Adrenal gland (tissue), 12 donors: ENCODE results near the gene TMEM45B. TPM values are rescaled to one million over a fixed set of nuclear protein-coding genes. Genes with fewer than 3 reads are reported as not detected.
"Not testable (repeated sequence)": the region's sequence is repeated elsewhere in the genome, so short reads cannot be mapped to it uniquely, and the experiment has no call there.

Source experiments
- DNase-seq, 7 donors: peaks; one replicate each; pipeline ENCODE4 v3.0.0-alpha.2; 2019 to 2020
- H3K27ac ChIP-seq, 5 donors: fragments of 200-600 bp; sonication (generic) in 4 of 5; 1 replicate in 3 of 5; 2 replicates in 2 of 5; pipeline versions ENCODE4 v1.5.1 to v1.8.0; 2016 to 2020; ENCODE audit warnings: mild to moderate bottlenecking in 1 of 5
- H3K27me3 ChIP-seq: fragments of 200-600 bp; 2 replicates; pipeline ENCODE4 v1.8.0; 2021
- H3K36me3 ChIP-seq, 2 donors: fragments of 200-600 bp; replicated peaks in 1 of 2; 1 replicate in 1 of 2; 2 replicates in 1 of 2; pipeline versions ENCODE4 v1.5.1 to v1.8.0; 2018 to 2022
- H3K4me1 ChIP-seq, 2 donors: fragments of 200-600 bp; replicated peaks in 1 of 2; 1 replicate in 1 of 2; 2 replicates in 1 of 2; pipeline versions ENCODE4 v1.5.1 to v1.8.0; 2018 to 2021
- H3K4me3 ChIP-seq, 4 donors: fragments of 200-600 bp; sonication (generic) in 3 of 4; one replicate each; pipeline ENCODE4 v1.5.1; 2016 to 2018
- H3K9me3 ChIP-seq, 3 donors: fragments of 200-600 bp; sonication (generic) in 1 of 3; replicated peaks in 1 of 3; 1 replicate in 2 of 3; 2 replicates in 1 of 3; pipeline versions ENCODE4 v1.5.1 to v1.8.0; 2016 to 2021
- CTCF ChIP-seq, 6 experiments: fragments of 450-650 bp in 4 of 6; fragments of 200-600 bp in 2 of 6; sonication (generic) in 1 of 6; IDR thresholded peaks; 1 replicate in 5 of 6; 2 replicates in 1 of 6; pipeline versions ENCODE4 v1.5.1 to v1.8.0; 2016 to 2021; ENCODE audit warnings: antibody characterized with exemption in 6 of 6, mild to moderate bottlenecking in 2 of 6, moderate library complexity in 1 of 6
- POLR2A ChIP-seq, 2 donors: fragments of 450-650 bp; IDR thresholded peaks; one replicate each; pipeline ENCODE4 v1.6.1; 2017; ENCODE audit warnings: antibody characterized with exemption in 2 of 2, mild to moderate bottlenecking in 2 of 2, moderate library complexity in 1 of 2
- WGBS, 4 donors: extraction: QIAGEN DNeasy Blood & Tissue Kit in 2 of 4; methylation state at CpG; one replicate each; pipeline versions ENCODE4 v1.1.5 to v1.1.7; 2013 to 2017; 5-methylcytosine and 5-hydroxymethylcytosine counted together
- intact Hi-C, 2 donors: fragments of 100-400 bp; cut with DNase I; formaldehyde crosslinking; loops; one replicate each; pipeline versions ENCODE4 v1.14.1 to v1.15.0; 2022 to 2023
- polyA plus RNA-seq, 3 donors: library from polyadenylated mRNA; stranded (reverse); fragments of 200-250 nt in 2 of 3; fragments of 350-450 nt in 1 of 3; fragmentation: Illumina TruSeq in 1 of 3; extraction: RNeasy Lipid Tissue Mini Kit (QIAGEN cat#74804) in 1 of 3; gene quantifications; one replicate each; pipeline ENCODE4 v1.2.3, GENCODE V29; 2013 to 2014
- total RNA-seq, 9 donors: library from RNA; depleted of rRNA in 4 of 9; stranded (reverse); fragments of >200 nt in 4 of 9; fragments of 120-200 nt in 1 of 9; fragmentation: NEBNext Ultra II Directional in 1 of 9; extraction: Animal tissue kit (Norgen Biotek cat#: 25700) in 1 of 9; gene quantifications; one replicate each; pipeline versions ENCODE4 v1.1.0 to v1.2.4, GENCODE V29; 2013 to 2023
- donor health status: healthy with polysubstance abuse.
- donor health status: Bipolar disorder and iron deficiency.
- donor health status: DM: yes; HTN: yes; CAD: no.
- donor health status: DM: no; HTN: no; CAD: no.
- donor health status: DM: no; HTN: no; CAD: no.
- donor health status: DM: yes; HTN: yes; CAD: no.

Gene TMEM45B
- total and polyA plus RNA-seq, 12 donors, result 0.06 to 3.2 (median 0.53) TPM; not detected in 4

GRCh38 chr11:129813231-129813791 lies 2.3 kb upstream of the TMEM45B start:
- intact Hi-C loops, result no loop called here

GRCh38 chr11:129814244-129815014 lies 1.2 kb upstream of the TMEM45B start:
- Histone ChIP-seq H3K4me1 (no peaks in the 10 kb centered on the region), H3K36me3 (no peaks in the 10 kb centered on the region), H3K4me3 (no peak overlapping the region), H3K9me3 (no peaks in the 10 kb centered on the region), H3K27ac (no peak overlapping the region), H3K27me3 (peaks cover 8% of the 10 kb centered on the region)
- 81 to 87% (median 83%) methylated on average over 24 of the region's 24 CpGs for WGBS, 4 donors
- TF ChIP-seq POLR2A (IDR thresholded peaks at IDR 0.05) (no peak), CTCF (IDR thresholded peaks at IDR 0.05) (no peak)
- DNase-seq, result no peak
- intact Hi-C loops, result no loop called here

More at GRCh38 chr11:129813231-129813791, 2.3 kb upstream of the TMEM45B start:
- Histone ChIP-seq H3K4me1 (no peaks in the 10 kb centered on the region), H3K36me3 (no peaks in the 10 kb centered on the region), H3K9me3 (no peaks in the 10 kb centered on the region), H3K27me3 (peaks cover 8% of the 10 kb centered on the region), H3K27ac (no peak overlapping the region), H3K4me3 (no peak overlapping the region)
- no peak for TF ChIP-seq CTCF (IDR thresholded peaks at IDR 0.05)
- TF ChIP-seq POLR2A (IDR thresholded peaks at IDR 0.05), result no peak
- WGBS, 4 donors, result 73 to 83% (median 80%) methylated on average over 12 of the region's 12 CpGs
- DNase-seq, result no peak

DNA sequence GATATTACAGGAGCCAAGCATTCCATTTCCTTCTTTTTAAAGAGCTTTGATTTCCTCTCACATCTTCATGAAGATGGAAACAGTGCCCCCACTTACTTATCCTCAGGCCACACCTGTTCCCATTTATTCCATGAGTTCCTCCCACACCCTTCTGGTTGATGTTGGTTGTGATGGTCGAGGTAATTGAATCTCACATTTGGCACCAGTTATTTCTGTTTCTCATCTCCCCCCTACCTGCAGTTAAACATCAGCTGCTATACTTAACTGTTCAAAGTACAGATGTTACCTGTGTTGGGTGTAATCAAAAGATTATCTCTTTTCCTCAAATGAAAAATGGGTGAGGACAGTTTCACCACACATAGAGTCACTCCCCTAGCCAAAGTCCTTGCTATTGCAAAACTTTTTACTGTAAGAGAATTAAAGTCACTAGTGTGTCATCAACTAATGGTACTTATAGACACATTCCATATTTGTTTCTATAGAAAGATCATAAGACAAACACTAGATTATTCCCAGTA lies 1.9 kb downstream of the TMEM45B start:
- DNase-seq, result no peak
- H3K9me3 ChIP-seq, result no peaks in the 10 kb centered on the region
- WGBS, 4 donors, result 60 to 79% (median 69%) methylated on average over 1 of the region's 1 CpG
- no peak overlapping the region for H3K4me3 ChIP-seq
- H3K36me3 ChIP-seq, result no peaks in the 10 kb centered on the region
- intact Hi-C loops, result no loop called here
- H3K4me1 ChIP-seq, result no peaks in the 10 kb centered on the region
- no peak overlapping the region for H3K27ac ChIP-seq
- TF ChIP-seq CTCF (IDR thresholded peaks at IDR 0.05), result no peak
- TF ChIP-seq POLR2A (IDR thresholded peaks at IDR 0.05), result no peak
- H3K27me3 ChIP-seq, result peaks cover 8% of the 10 kb centered on the region

DNA sequence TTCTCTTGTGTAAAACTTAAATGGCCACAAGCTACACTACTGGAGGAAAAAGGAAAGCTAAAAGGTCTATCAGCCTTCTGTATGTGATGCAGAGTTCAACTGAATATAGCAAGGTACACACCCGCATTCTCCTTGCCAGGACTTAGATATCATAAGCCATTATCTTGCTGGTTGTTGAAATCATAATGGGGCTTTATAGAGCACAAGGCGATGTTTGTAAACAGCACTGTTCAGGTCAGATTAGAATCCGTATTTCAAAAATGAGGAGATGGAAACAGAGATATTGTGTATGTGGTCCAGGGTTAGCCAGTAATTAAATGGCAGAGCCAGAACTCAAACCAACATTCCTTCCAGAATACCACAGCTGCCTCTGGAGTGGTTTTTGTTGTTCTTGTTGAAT lies 2.6 kb downstream of the TMEM45B start:
- intact Hi-C loops, H3K36me3 ChIP-seq, H3K4me3 ChIP-seq, H3K27ac ChIP-seq, DNase-seq, H3K27me3 ChIP-seq, H3K9me3 ChIP-seq, H3K4me1 ChIP-seq: not testable (repeated sequence)
- 76 to 87% (median 80%) methylated on average over 3 of the region's 3 CpGs for WGBS, 4 donors
